ENCODE measurements around the gene SFI1. TPM values are rescaled to one million over a fixed set of nuclear protein-coding genes. Genes with fewer than 3 reads are reported as not detected.

Gene SFI1
- total RNA-seq, 2 experiments from 2014 or later, result 281 to 291 TPM

DNA sequence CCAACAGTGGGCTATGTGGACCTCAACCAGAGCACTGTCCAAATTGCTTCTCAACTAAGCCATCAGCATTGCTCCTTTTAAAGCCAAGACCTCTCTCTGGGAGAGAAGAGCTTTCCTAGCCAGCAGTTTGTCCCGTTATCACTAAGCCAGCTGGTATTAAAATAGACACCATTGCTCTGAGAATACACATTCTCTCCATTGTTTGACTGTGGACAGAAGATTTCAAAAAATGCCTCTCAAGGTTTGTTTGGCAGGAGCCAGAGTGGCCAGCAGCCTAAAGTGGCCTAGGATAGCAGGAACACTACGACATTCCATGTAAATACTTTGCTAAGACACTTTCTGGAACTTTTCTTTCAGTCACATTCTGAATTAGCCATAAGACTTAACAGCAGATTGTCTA is 48.0 kb upstream of the SFI1 start:
- ATAC-seq (ENCODE audit: poor library complexity) (no peak), DNase-seq (no peak)
- POLR2A ChIA-PET, result interaction anchor here (0.5 kb wide), 1 partner anchor 49 kb away, joined by 3 read pairs; the partner anchor contains the start of gene DRG1
- CTCF ChIA-PET, result no interaction called here
- TF ChIP-seq, protein P1, sequence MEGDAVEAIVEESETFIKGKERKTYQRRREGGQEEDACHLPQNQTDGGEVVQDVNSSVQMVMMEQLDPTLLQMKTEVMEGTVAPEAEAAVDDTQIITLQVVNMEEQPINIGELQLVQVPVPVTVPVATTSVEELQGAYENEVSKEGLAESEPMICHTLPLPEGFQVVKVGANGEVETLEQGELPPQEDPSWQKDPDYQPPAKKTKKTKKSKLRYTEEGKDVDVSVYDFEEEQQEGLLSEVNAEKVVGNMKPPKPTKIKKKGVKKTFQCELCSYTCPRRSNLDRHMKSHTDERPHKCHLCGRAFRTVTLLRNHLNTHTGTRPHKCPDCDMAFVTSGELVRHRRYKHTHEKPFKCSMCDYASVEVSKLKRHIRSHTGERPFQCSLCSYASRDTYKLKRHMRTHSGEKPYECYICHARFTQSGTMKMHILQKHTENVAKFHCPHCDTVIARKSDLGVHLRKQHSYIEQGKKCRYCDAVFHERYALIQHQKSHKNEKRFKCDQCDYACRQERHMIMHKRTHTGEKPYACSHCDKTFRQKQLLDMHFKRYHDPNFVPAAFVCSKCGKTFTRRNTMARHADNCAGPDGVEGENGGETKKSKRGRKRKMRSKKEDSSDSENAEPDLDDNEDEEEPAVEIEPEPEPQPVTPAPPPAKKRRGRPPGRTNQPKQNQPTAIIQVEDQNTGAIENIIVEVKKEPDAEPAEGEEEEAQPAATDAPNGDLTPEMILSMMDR (IDR thresholded peaks at IDR 0.05), result no peak
- H3K4me3 ChIP-seq (ENCODE audit: low read length), result no peak overlapping the region
- peaks cover 41% of the 10 kb centered on the region for H3K36me3 Mint-ChIP-seq (ENCODE audit: low read depth)
- H3K4me1 ChIP-seq (ENCODE audit: insufficient read depth, low read length), result no peaks in the 10 kb centered on the region
- peaks cover 48% of the 10 kb centered on the region for H3K36me3 ChIP-seq (ENCODE audit: insufficient read depth, low read length)
- H3K9me3 ChIP-seq (ENCODE audit: control insufficient read depth in 1 of 2, insufficient read depth in 1 of 2, low read length in 2 of 2), result no peaks in the 10 kb centered on the region
- H3K27ac ChIP-seq (ENCODE audit: low read depth in 1 of 2, low read length in 2 of 2), result no peak overlapping the region
- intact Hi-C loops (cut with DNase I, micrococcal nuclease), result no loop called here
- no peaks in the 10 kb centered on the region for H3K27me3 Mint-ChIP-seq
- no peak overlapping the region for H3K4me3 Mint-ChIP-seq
- no peaks in the 10 kb centered on the region for H3K27me3 ChIP-seq (ENCODE audit: control insufficient read depth in 1 of 2, insufficient read depth in 2 of 2, low read length in 2 of 2)
- H3K9me3 Mint-ChIP-seq, result no peaks in the 10 kb centered on the region
- H3K27ac Mint-ChIP-seq, result no peak overlapping the region
- no peaks in the 10 kb centered on the region for H3K4me1 Mint-ChIP-seq (ENCODE audit: low read depth)

- Mint-ChIP-seq H3K27ac (no peak overlapping the region), H3K4me3 (no peak overlapping the region), H3K4me1 (ENCODE audit: low read depth) (no peaks in the 10 kb centered on the region), H3K27me3 (no peaks in the 10 kb centered on the region), H3K9me3 (no peaks in the 10 kb centered on the region), H3K36me3 (ENCODE audit: low read depth) (peaks cover 41% of the 10 kb centered on the region)
- CTCF ChIA-PET, result no interaction called here
- DNase-seq (no peak), ATAC-seq (ENCODE audit: poor library complexity) (no peak)
- H3K27ac ChIP-seq (ENCODE audit: low read depth in 1 of 2, low read length in 2 of 2), result no peak overlapping the region
- no peaks in the 10 kb centered on the region for H3K27me3 ChIP-seq (ENCODE audit: control insufficient read depth in 1 of 2, insufficient read depth in 2 of 2, low read length in 2 of 2)
- H3K36me3 ChIP-seq (ENCODE audit: insufficient read depth, low read length), result peaks cover 49% of the 10 kb centered on the region
- intact Hi-C loops (cut with DNase I, micrococcal nuclease), result no loop called here
- TF ChIP-seq, protein P1 (IDR thresholded peaks at IDR 0.05), result no peak
- H3K4me3 ChIP-seq (ENCODE audit: low read length), result no peak overlapping the region
- POLR2A ChIA-PET, result no interaction called here
- H3K4me1 ChIP-seq (ENCODE audit: insufficient read depth, low read length), result no peaks in the 10 kb centered on the region
- H3K9me3 ChIP-seq (ENCODE audit: control insufficient read depth in 1 of 2, insufficient read depth in 1 of 2, low read length in 2 of 2), result no peaks in the 10 kb centered on the region
Measured at GRCh38 chr22:31449506-31449905, 46.8 kb upstream of the SFI1 start.

GRCh38 chr22:31451709-31452571 is 44.4 kb upstream of the SFI1 start:
- H3K27ac ChIP-seq (ENCODE audit: low read depth in 1 of 2, low read length in 2 of 2), result no peak overlapping the region
- ATAC-seq (ENCODE audit: poor library complexity) (peak; percentile 56), DNase-seq (peak in 3 of 14 experiments; percentile 47 to 57 (median 50))
- Mint-ChIP-seq H3K9me3 (no peaks in the 10 kb centered on the region), H3K4me3 (no peak overlapping the region), H3K27me3 (no peaks in the 10 kb centered on the region), H3K4me1 (ENCODE audit: low read depth) (no peaks in the 10 kb centered on the region), H3K36me3 (ENCODE audit: low read depth) (peaks cover 48% of the 10 kb centered on the region), H3K27ac (no peak overlapping the region)
- CTCF ChIA-PET, result interaction anchor here (0.5 to 1.1 kb wide), 3 partner anchors 29 to 90 kb away, joined by 3 to 5 read pairs (median 3); no protein-coding TSS in a partner anchor
- H3K36me3 ChIP-seq (ENCODE audit: insufficient read depth, low read length), result peaks cover 41% of the 10 kb centered on the region
- no peaks in the 10 kb centered on the region for H3K27me3 ChIP-seq (ENCODE audit: control insufficient read depth in 1 of 2, insufficient read depth in 2 of 2, low read length in 2 of 2)
- no peak overlapping the region for H3K4me3 ChIP-seq (ENCODE audit: low read length)
- TF ChIP-seq, protein P1 (IDR thresholded peaks at IDR 0.05), result peak; percentile 50
- POLR2A ChIA-PET, result interaction anchor here (0.5 to 1.6 kb wide), 6 partner anchors 15 to 179 kb away, joined by 3 to 7 read pairs (median 4); no protein-coding TSS in a partner anchor
- H3K4me1 ChIP-seq (ENCODE audit: insufficient read depth, low read length), result no peaks in the 10 kb centered on the region
- no peaks in the 10 kb centered on the region for H3K9me3 ChIP-seq (ENCODE audit: control insufficient read depth in 1 of 2, insufficient read depth in 1 of 2, low read length in 2 of 2)
- intact Hi-C loops (cut with DNase I, micrococcal nuclease), result loop anchor here (1.0 to 2.0 kb wide), 2 partner anchors 181 to 182 kb away; no protein-coding TSS in a partner anchor

Data from CD4-positive, alpha-beta T cell (primary cell).